ENCODE measurements around the gene DBH.

Gene DBH

GRCh38 chr9:133627341-133627740 lies 8.8 kb upstream of the DBH start:
- FAIRE-seq, result no peak

GRCh38 chr9:133628766-133629165 lies 7.4 kb upstream of the DBH start:
- no peak for FAIRE-seq

- no peak for FAIRE-seq
These were observed 6.7 kb upstream of the DBH start for GRCh38 chr9:133629221-133630110.

- no peak for FAIRE-seq
These were observed 5.1 kb upstream of the DBH start for GRCh38 chr9:133631111-133631510.

- no peak for FAIRE-seq
These were observed 3.1 kb upstream of the DBH start for GRCh38 chr9:133632806-133633680.

GRCh38 chr9:133633681-133634080 lies 2.5 kb upstream of the DBH start:
- no peak for FAIRE-seq

- FAIRE-seq, result no peak
These were observed 2.0 kb upstream of the DBH start for GRCh38 chr9:133634081-133634691.

- no peak for FAIRE-seq
These were observed 1.1 kb upstream of the DBH start for GRCh38 chr9:133635098-133635497.

- no peak for FAIRE-seq
These were observed 739 bp downstream of the DBH start for GRCh38 chr9:133636902-133637301.

GRCh38 chr9:133637451-133638055 lies 1.4 kb downstream of the DBH start:
- FAIRE-seq, result no peak

- FAIRE-seq, result no peak
These were observed 1.9 kb downstream of the DBH start for GRCh38 chr9:133638076-133638475.

GRCh38 chr9:133638711-133639110 lies 2.5 kb downstream of the DBH start:
- FAIRE-seq, result no peak

- no peak for FAIRE-seq
These were observed 3.5 kb downstream of the DBH start for GRCh38 chr9:133639613-133640012.

- FAIRE-seq, result no peak
These were observed 4.0 kb downstream of the DBH start for GRCh38 chr9:133640160-133640559.

- no peak for FAIRE-seq
These were observed 4.6 kb downstream of the DBH start for GRCh38 chr9:133640580-133641395.

- no peak for FAIRE-seq
These were observed 5.2 kb downstream of the DBH start for GRCh38 chr9:133641396-133641655.

- no peak for FAIRE-seq
These were observed 5.9 kb downstream of the DBH start for GRCh38 chr9:133641861-133642595.

GRCh38 chr9:133642708-133643361 lies 6.7 kb downstream of the DBH start:
- FAIRE-seq, result no peak

- FAIRE-seq, result no peak
These were observed 7.2 kb downstream of the DBH start for GRCh38 chr9:133643362-133643755.

GRCh38 chr9:133643978-133644760 lies 8.0 kb downstream of the DBH start:
- no peak for FAIRE-seq
